Type B pancreatic cell (in vitro differentiated cells): Measurements from ENCODE around the gene ADGRE1. TPM values are rescaled to one million over a fixed set of nuclear protein-coding genes. Genes with fewer than 3 reads are reported as not detected.

ENCODE experiments used
- DNase-seq: peaks from one replicate; pipeline ENCODE4 v3.0.0; 2021; ENCODE audit warnings: mixed read lengths; ENCODE audit not compliant: unreplicated experiment; ENCODE audit errors: extremely low spot score
- H3K27ac Mint-ChIP-seq: 2 replicates; pipeline ENCODE4 v1.8.0; 2021; ENCODE audit warnings: mild to moderate bottlenecking, mixed read lengths
- H3K27me3 Mint-ChIP-seq: 2 replicates; pipeline ENCODE4 v1.8.0; 2021; ENCODE audit warnings: mixed read lengths
- H3K36me3 Mint-ChIP-seq: 2 replicates; pipeline ENCODE4 v1.8.0; 2021; ENCODE audit warnings: mixed read lengths
- H3K4me1 Mint-ChIP-seq: one replicate; pipeline ENCODE4 v1.8.0; 2021; ENCODE audit warnings: mixed read lengths; ENCODE audit not compliant: unreplicated experiment
- H3K4me3 Mint-ChIP-seq: 2 replicates; pipeline ENCODE4 v1.8.0; 2021; ENCODE audit warnings: mild to moderate bottlenecking, mixed read lengths
- H3K9me3 Mint-ChIP-seq: 2 replicates; pipeline ENCODE4 v1.8.0; 2021; ENCODE audit warnings: mixed read lengths
- total RNA-seq: library from RNA; stranded (reverse); gene quantifications from 2 replicates; pipeline ENCODE4 v1.2.1, GENCODE V29; 2021; ENCODE audit warnings: low replicate concordance
- TF ChIP-seq, protein P1 (sequence below): fragments of 200-600 bp; sonication (generic); conservative IDR thresholded peaks from 2 replicates; pipeline ENCODE4 v1.5.0; 2021; ENCODE audit warnings: antibody characterized with exemption, mild to moderate bottlenecking

Gene ADGRE1
- total RNA-seq, 1 donor from 2014 or later, result not detected

DNA sequence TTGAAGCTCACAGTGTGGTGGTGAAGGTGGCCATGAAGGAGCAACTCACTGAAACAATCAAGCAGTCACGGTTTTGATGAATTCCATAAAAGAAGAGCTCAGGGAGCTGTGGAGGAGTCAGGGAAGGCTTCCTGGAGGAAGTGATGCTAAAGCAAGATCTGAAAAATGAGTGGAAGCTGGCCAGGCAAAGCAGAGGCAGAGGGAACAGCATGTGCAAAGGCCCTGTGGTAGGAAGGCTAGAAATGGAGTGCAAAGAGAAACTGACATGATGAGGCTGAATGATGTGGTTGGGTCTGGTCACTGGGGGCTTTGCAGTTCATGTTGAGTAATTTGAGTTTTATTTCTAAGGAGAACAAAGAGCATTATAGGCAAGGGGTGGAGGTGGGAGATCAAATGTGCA, 6.9 kb downstream of the ADGRE1 start:
- no peak for DNase-seq
- no peak overlapping the region for H3K4me3 Mint-ChIP-seq
- no peaks in the 10 kb centered on the region for H3K4me1 Mint-ChIP-seq
- H3K9me3 Mint-ChIP-seq, result peaks cover 13% of the 10 kb centered on the region
- no peaks in the 10 kb centered on the region for H3K36me3 Mint-ChIP-seq
- no peaks in the 10 kb centered on the region for H3K27me3 Mint-ChIP-seq
- TF ChIP-seq, protein P1, sequence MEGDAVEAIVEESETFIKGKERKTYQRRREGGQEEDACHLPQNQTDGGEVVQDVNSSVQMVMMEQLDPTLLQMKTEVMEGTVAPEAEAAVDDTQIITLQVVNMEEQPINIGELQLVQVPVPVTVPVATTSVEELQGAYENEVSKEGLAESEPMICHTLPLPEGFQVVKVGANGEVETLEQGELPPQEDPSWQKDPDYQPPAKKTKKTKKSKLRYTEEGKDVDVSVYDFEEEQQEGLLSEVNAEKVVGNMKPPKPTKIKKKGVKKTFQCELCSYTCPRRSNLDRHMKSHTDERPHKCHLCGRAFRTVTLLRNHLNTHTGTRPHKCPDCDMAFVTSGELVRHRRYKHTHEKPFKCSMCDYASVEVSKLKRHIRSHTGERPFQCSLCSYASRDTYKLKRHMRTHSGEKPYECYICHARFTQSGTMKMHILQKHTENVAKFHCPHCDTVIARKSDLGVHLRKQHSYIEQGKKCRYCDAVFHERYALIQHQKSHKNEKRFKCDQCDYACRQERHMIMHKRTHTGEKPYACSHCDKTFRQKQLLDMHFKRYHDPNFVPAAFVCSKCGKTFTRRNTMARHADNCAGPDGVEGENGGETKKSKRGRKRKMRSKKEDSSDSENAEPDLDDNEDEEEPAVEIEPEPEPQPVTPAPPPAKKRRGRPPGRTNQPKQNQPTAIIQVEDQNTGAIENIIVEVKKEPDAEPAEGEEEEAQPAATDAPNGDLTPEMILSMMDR, result no peak
- H3K27ac Mint-ChIP-seq, result no peak overlapping the region

DNA sequence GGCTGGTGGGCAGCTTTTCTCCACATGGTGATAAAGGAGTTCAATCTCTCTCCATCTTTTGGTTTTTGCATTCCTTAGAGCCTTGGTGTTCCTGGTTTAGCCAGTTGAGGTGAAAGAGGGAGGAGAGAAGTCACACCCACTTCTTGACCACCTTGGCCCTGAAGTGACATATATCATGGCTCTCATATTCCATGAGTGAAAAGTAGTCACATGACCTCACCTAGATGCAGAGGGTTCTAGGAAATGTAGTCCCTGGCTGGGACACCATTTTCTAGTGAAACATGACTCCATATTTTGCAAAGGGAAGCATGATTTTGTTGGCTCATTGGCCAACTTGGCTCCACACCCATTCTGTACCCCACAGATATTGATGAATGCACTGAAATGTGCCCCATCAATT, 16.1 kb downstream of the ADGRE1 start:
- TF ChIP-seq, protein P1, result no peak
- H3K9me3 Mint-ChIP-seq, result peaks cover 18% of the 10 kb centered on the region

DNA sequence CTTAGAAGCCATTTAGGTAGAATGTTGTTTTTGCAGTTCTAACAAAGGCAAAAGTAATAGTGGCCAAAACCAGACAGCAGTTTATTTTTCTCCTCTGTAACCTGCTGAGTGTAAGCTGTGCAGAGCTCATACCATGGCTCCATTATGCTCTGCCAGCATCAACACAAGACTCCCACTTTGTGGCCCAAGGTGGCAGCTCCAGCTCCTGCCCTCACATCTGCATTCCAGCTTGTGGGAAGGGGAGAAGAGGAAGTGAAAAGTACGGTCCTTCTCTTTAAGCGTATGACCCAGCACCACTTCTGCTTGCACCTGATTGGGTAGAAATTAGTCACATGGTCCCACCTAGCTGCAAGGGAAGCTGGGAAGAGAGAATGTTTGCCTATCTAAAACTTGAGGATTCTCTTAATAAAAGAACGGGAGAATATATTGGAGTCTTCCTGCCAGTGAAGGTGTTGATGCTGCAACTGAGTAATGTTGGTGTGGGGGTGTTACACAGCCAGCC, 19.2 kb downstream of the ADGRE1 start:
- no peak overlapping the region for H3K27ac Mint-ChIP-seq
- no peaks in the 10 kb centered on the region for H3K4me1 Mint-ChIP-seq
- H3K27me3 Mint-ChIP-seq, result no peaks in the 10 kb centered on the region
- no peaks in the 10 kb centered on the region for H3K36me3 Mint-ChIP-seq
- TF ChIP-seq, protein P1, result no peak
- H3K9me3 Mint-ChIP-seq, result peaks cover 15% of the 10 kb centered on the region
- H3K4me3 Mint-ChIP-seq, result no peak overlapping the region
- DNase-seq, result no peak

More for the DNA sequence above, 16.1 kb downstream of the ADGRE1 start:
- Mint-ChIP-seq H3K27ac (no peak overlapping the region), H3K4me1 (no peaks in the 10 kb centered on the region), H3K4me3 (no peak overlapping the region), H3K36me3 (no peaks in the 10 kb centered on the region), H3K27me3 (no peaks in the 10 kb centered on the region)
- DNase-seq, result no peak

DNA sequence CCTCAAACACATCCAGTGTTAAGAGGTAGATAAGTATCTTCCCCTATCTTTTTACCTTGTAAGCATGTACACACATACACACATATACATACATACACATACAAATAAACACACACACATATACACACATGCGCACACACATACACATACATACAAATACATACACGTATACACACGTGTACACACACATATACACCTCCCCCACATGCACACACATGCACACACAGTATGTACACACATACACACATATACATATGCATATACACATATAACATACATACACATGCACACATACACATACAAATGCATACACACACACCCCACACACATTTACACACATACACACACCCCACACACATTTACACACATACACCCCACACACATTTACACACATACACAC, 24.1 kb downstream of the ADGRE1 start:
- no peak overlapping the region for H3K27ac Mint-ChIP-seq
- H3K36me3 Mint-ChIP-seq, result no peaks in the 10 kb centered on the region
- no peaks in the 10 kb centered on the region for H3K27me3 Mint-ChIP-seq
- H3K4me1 Mint-ChIP-seq, result no peaks in the 10 kb centered on the region
- DNase-seq, result no peak
- H3K9me3 Mint-ChIP-seq, result peaks cover 23% of the 10 kb centered on the region
- H3K4me3 Mint-ChIP-seq, result no peak overlapping the region
- TF ChIP-seq, protein P1, result no peak

DNA sequence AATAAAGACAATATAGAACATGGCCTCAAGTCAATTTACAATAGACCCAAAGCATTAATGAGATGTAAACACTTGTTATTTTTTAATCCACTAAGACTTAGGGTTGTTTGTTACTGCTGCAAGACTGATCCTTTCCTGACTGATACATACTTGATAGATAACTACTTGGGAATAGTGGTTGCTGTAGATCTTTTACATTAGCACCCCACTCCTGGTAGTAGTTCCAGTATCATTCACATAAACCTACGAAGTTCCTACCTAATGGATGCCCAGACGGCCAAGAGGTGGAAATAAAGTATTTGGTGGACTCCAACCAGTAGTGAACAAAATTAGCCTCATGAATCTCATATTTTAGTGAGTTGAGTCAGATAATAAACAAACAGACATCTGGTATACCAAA, 26.9 kb downstream of the ADGRE1 start:
- no peaks in the 10 kb centered on the region for H3K4me1 Mint-ChIP-seq
- H3K4me3 Mint-ChIP-seq, result no peak overlapping the region
- peaks cover 24% of the 10 kb centered on the region for H3K9me3 Mint-ChIP-seq
- H3K36me3 Mint-ChIP-seq, result no peaks in the 10 kb centered on the region
- TF ChIP-seq, protein P1, result no peak
- no peak overlapping the region for H3K27ac Mint-ChIP-seq
- no peak for DNase-seq
- H3K27me3 Mint-ChIP-seq, result no peaks in the 10 kb centered on the region

DNA sequence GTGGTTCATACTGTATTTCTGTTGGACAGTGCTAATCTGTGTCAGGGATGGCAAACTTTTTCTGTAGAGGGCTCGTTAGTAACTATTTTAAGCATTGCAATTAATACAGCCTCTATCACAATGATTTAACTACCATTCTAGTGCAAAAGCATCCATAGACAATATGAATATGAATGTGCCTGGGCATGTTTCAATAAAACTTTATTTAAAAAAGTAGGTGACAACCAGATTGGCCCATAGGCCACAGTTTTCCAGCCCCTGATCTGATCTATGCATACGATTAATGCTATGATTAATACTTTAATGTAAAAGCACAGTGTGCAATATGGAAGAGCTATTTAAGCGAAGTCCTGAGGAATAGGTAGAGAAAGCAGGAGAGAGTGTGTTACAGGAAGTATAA, 29.6 kb downstream of the ADGRE1 start:
- H3K36me3 Mint-ChIP-seq, result no peaks in the 10 kb centered on the region
- DNase-seq, result no peak
- peaks cover 19% of the 10 kb centered on the region for H3K9me3 Mint-ChIP-seq
- no peak overlapping the region for H3K4me3 Mint-ChIP-seq
- TF ChIP-seq, protein P1, result no peak
- no peak overlapping the region for H3K27ac Mint-ChIP-seq
- H3K27me3 Mint-ChIP-seq, result no peaks in the 10 kb centered on the region
- no peaks in the 10 kb centered on the region for H3K4me1 Mint-ChIP-seq
